NCI-H446 treated with DMSO at 0.1 percent for 48 hours (cell line): ENCODE data around the gene ALDOA.

ENCODE experiments used
- DNase-seq: peaks from one replicate; lab custom pipeline; 2025; lab: John Stamatoyannopoulos, UW

The ALDOA gene

GRCh38 chr16:30115238-30115637, 49.7 kb downstream of the ALDOA start:
- DNase-seq = no peak

GRCh38 chr16:30116291-30117207, 51.0 kb downstream of the ALDOA start:
- no peak for DNase-seq

GRCh38 chr16:30117768-30118167, 52.2 kb downstream of the ALDOA start:
- DNase-seq = no peak

- DNase-seq = no peak
Observed at GRCh38 chr16:30119428-30119827, 53.9 kb downstream of the ALDOA start.
